Endothelial cell of umbilical vein (primary cell): ENCODE data around the gene TLE4.

Experiments used
- JUN ChIP-seq: IDR thresholded peaks from 2 replicates; pipeline ENCODE4 v1.6.1; 2011; ENCODE audit warnings: borderline replicate concordance, low read depth; ENCODE audit not compliant: insufficient read length, insufficient read depth
- POLR2A ChIP-seq: IDR thresholded peaks from 2 replicates; pipeline ENCODE4 v1.6.1; 2012; ENCODE audit warnings: low read depth, mild to moderate bottlenecking, control low read depth, low read length
- POLR2AphosphoS5 ChIP-seq: IDR thresholded peaks from 2 replicates; pipeline ENCODE4 v1.6.1; 2012; ENCODE audit warnings: low read depth, mild to moderate bottlenecking, control low read depth, low read length, moderate library complexity; ENCODE audit not compliant: insufficient read depth
- TF ChIP-seq, protein P1 (sequence below), 2 donors: IDR thresholded peaks; 1 replicate in 1 of 2; 2 replicates in 1 of 2; pipeline ENCODE4 v1.5.1; 2011; ENCODE audit warnings: low read length in 2 of 2, mild to moderate bottlenecking in 2 of 2, moderate library complexity in 2 of 2, control low read depth in 1 of 2, inconsistent platforms in 1 of 2, low read depth in 1 of 2; ENCODE audit not compliant: insufficient read depth in 1 of 2; ENCODE audit errors: extremely low read depth in 1 of 2

DNA sequence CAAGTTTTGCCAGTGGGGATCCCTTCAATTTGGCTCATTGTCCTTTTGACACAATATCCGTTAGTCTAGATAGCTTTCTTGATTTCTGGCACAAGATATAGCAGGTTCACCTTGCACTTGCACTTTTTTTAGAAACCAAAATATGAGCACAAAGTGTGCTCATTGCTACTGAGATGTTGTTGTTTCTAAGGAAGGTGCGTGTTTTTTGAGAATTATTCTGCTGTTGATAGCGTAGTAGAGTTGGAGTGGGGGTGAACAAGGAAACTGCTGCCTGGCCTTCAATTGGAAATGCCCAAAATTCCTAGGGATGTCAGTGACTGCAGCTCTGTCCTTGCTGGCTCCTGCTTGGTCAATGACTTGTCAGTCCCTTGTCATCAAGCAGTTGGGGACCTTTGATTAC is 73.3 kb downstream of the TLE4 start:
- TF ChIP-seq POLR2AphosphoS5 (no peak), POLR2A (no peak), JUN (no peak)
- TF ChIP-seq, protein P1, sequence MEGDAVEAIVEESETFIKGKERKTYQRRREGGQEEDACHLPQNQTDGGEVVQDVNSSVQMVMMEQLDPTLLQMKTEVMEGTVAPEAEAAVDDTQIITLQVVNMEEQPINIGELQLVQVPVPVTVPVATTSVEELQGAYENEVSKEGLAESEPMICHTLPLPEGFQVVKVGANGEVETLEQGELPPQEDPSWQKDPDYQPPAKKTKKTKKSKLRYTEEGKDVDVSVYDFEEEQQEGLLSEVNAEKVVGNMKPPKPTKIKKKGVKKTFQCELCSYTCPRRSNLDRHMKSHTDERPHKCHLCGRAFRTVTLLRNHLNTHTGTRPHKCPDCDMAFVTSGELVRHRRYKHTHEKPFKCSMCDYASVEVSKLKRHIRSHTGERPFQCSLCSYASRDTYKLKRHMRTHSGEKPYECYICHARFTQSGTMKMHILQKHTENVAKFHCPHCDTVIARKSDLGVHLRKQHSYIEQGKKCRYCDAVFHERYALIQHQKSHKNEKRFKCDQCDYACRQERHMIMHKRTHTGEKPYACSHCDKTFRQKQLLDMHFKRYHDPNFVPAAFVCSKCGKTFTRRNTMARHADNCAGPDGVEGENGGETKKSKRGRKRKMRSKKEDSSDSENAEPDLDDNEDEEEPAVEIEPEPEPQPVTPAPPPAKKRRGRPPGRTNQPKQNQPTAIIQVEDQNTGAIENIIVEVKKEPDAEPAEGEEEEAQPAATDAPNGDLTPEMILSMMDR (IDR thresholded peaks at IDR 0.05; ENCODE audit: extremely low read depth in 1 of 2, insufficient read depth in 1 of 2, low read depth in 1 of 2, low read length in 2 of 2): no peak
